Measurements from ENCODE around the gene CGREF1. TPM values are rescaled to one million over a fixed set of nuclear protein-coding genes. Genes with fewer than 3 reads are reported as not detected.

Gene CGREF1
- total and polyA plus RNA-seq, 2 donors (not counting 1 experiment from before 2014, with no cell fraction given): not detected

DNA sequence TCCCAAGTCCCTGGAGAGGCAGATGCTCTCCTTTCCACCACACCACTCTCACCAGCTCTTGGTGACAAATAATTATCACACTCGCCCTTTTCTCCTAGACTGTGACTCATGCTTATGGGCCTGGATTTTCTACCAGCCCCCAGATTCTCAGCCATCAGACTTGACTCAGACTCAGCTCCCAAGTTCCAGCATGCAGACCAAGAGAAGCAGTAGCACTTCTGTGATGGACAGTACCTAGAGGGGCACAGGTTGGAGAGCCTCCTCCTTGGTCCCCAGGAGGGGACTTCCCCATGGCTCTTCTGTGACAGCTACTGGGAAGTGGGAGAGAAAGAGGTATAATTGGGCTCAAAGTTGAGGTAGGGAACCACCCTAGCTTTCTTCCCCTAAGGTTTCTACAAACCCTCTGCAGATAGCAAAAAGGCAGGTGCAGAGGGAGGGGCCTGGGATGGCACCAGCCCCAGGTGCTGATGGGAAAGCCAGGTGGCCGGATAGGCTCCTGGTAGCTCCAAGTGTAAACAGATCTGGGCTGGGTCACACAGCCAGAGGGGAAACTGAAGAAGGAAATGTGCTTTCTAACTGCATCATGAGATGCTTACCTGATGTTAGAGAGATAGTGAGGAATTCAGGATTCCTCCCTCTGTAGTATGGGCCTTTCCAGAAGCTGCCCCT is 34.0 kb upstream of the CGREF1 start:
- no peak overlapping the region for H3K9ac ChIP-seq (ENCODE audit: low read length)
- no peak overlapping the region for H3K27ac ChIP-seq (ENCODE audit: low read length in 2 of 2)
- H3K36me3 ChIP-seq (replicated peaks in 1 of 2; ENCODE audit: control extremely low read depth in 1 of 2, control insufficient read depth in 1 of 2, extremely low read depth in 1 of 2, insufficient read depth in 2 of 2, low read length in 1 of 2): no peaks in the 10 kb centered on the region
- Mint-ChIP-seq H3K27ac (no peak overlapping the region), H3K9me3 (ENCODE audit: insufficient read depth) (no peaks in the 10 kb centered on the region), H3K27me3 (peaks cover 7% of the 10 kb centered on the region), H3K4me1 (no peaks in the 10 kb centered on the region), H3K4me3 (no peak overlapping the region)
- no peak overlapping the region for H3K4me2 ChIP-seq (replicated peaks; ENCODE audit: low read depth, low read length, poor library complexity, severe bottlenecking)
- no peaks in the 10 kb centered on the region for H3K4me1 ChIP-seq (ENCODE audit: control insufficient read depth in 2 of 2, insufficient read depth in 2 of 2, low read length in 2 of 2)
- H4K20me1 ChIP-seq (ENCODE audit: control insufficient read depth, insufficient read depth, low read length, poor library complexity, severe bottlenecking): no peaks in the 10 kb centered on the region
- H3K27me3 ChIP-seq (replicated peaks in 1 of 4; ENCODE audit: control extremely low read depth in 1 of 4, control insufficient read depth in 3 of 4, insufficient read depth in 4 of 4, low read length in 3 of 4): peaks cover 0 to 7% (median 0%) of the 10 kb centered on the region in 4 experiments
- CTCF ChIA-PET: no interaction called here
- intact Hi-C loops (cut with micrococcal nuclease): no loop called here
- WGBS (ENCODE audit: insufficient coverage): 94% methylated on average over 2 of the region's 2 CpGs
- DNase-seq (no peak), ATAC-seq (ENCODE audit: low read depth) (no peak)
- no peak overlapping the region for H2AFZ ChIP-seq (ENCODE audit: insufficient read depth, low read depth, low read length, poor library complexity, severe bottlenecking)
- no peaks in the 10 kb centered on the region for H3K9me3 ChIP-seq (ENCODE audit: control extremely low read depth in 1 of 3, control insufficient read depth in 2 of 3, insufficient read depth in 1 of 3, low read length in 2 of 3)
- POLR2A ChIA-PET: no interaction called here
- no peaks in the 10 kb centered on the region for H3K79me2 ChIP-seq (ENCODE audit: control insufficient read depth, insufficient read depth, low read length)
- TF ChIP-seq EZH2 (IDR thresholded peaks at IDR 0.05; ENCODE audit: borderline replicate concordance, insufficient read depth, low read depth, low read length, poor library complexity, severe bottlenecking): no peak
- TF ChIP-seq, protein P1, sequence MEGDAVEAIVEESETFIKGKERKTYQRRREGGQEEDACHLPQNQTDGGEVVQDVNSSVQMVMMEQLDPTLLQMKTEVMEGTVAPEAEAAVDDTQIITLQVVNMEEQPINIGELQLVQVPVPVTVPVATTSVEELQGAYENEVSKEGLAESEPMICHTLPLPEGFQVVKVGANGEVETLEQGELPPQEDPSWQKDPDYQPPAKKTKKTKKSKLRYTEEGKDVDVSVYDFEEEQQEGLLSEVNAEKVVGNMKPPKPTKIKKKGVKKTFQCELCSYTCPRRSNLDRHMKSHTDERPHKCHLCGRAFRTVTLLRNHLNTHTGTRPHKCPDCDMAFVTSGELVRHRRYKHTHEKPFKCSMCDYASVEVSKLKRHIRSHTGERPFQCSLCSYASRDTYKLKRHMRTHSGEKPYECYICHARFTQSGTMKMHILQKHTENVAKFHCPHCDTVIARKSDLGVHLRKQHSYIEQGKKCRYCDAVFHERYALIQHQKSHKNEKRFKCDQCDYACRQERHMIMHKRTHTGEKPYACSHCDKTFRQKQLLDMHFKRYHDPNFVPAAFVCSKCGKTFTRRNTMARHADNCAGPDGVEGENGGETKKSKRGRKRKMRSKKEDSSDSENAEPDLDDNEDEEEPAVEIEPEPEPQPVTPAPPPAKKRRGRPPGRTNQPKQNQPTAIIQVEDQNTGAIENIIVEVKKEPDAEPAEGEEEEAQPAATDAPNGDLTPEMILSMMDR (IDR thresholded peaks at IDR 0.05): no peak
- no peak overlapping the region for H3K4me3 ChIP-seq (ENCODE audit: control extremely low read depth in 1 of 5, extremely low read depth in 1 of 5, insufficient read depth in 1 of 5, low read depth in 2 of 5, low read length in 4 of 5)

DNA sequence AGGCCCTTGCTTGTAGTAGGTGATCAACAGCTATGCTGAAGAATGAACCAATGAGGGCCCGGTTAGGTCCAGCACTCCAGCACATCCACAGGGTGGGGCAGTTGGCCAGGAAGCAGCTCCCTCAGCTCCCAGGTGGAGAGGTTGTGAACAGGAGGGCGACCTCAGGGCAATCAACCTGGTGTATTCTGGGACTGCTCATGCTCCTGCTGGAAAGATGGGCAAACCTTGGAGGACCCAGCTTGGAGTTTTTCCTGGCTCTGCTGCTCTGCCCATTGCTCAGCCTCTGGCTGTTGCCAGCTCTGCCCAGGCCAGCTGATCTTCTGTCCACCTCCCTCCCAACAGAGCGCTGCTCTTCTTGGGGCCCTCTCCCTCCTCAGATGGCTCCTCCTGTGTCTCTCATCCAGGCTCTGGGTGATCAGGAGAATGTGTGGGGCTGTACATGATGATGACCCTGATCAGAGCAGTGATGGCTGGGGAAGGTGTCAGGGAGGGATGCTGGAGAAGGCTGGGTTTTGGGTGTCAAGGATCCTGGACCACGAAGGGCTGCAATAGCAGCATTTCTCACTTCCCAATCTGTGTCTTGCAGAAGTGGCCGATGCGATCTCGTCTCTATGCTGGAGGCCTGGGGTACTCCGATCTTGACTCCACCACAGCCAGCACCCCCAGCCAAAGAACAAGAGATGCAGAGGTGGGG is 33.3 kb upstream of the CGREF1 start:
- no peak overlapping the region for H3K27ac ChIP-seq (ENCODE audit: low read length in 2 of 2)
- Mint-ChIP-seq H3K4me1 (no peaks in the 10 kb centered on the region), H3K27me3 (peaks cover 9% of the 10 kb centered on the region), H3K9me3 (ENCODE audit: insufficient read depth) (no peaks in the 10 kb centered on the region), H3K4me3 (no peak overlapping the region), H3K27ac (no peak overlapping the region)
- H3K9me3 ChIP-seq (ENCODE audit: control extremely low read depth in 1 of 3, control insufficient read depth in 2 of 3, insufficient read depth in 1 of 3, low read length in 2 of 3): no peaks in the 10 kb centered on the region
- no peak for ATAC-seq (ENCODE audit: low read depth)
- ChIA-PET CTCF (interaction anchor here (1.2 to 2.3 kb wide), 2 partner anchors 18 to 47 kb away, joined by 4 to 10 read pairs; no protein-coding TSS in a partner anchor), POLR2A (no interaction called here)
- intact Hi-C loops (cut with micrococcal nuclease): no loop called here
- H2AFZ ChIP-seq (ENCODE audit: insufficient read depth, low read depth, low read length, poor library complexity, severe bottlenecking): no peak overlapping the region
- 86% methylated on average over 6 of the region's 8 CpGs for WGBS (ENCODE audit: insufficient coverage)
- DNase-seq: no peak
- H3K27me3 ChIP-seq (replicated peaks in 1 of 4; ENCODE audit: control extremely low read depth in 1 of 4, control insufficient read depth in 3 of 4, insufficient read depth in 4 of 4, low read length in 3 of 4): peaks cover 0 to 7% (median 0%) of the 10 kb centered on the region in 4 experiments
- no peaks in the 10 kb centered on the region for H3K79me2 ChIP-seq (ENCODE audit: control insufficient read depth, insufficient read depth, low read length)
- H3K36me3 ChIP-seq (replicated peaks in 1 of 2; ENCODE audit: control extremely low read depth in 1 of 2, control insufficient read depth in 1 of 2, extremely low read depth in 1 of 2, insufficient read depth in 2 of 2, low read length in 1 of 2): no peaks in the 10 kb centered on the region
- no peak overlapping the region for H3K4me3 ChIP-seq (ENCODE audit: control extremely low read depth in 1 of 5, extremely low read depth in 1 of 5, insufficient read depth in 1 of 5, low read depth in 2 of 5, low read length in 4 of 5)
- H3K9ac ChIP-seq (ENCODE audit: low read length): no peak overlapping the region
- TF ChIP-seq, protein P1 (IDR thresholded peaks at IDR 0.05): no peak
- TF ChIP-seq EZH2 (IDR thresholded peaks at IDR 0.05; ENCODE audit: borderline replicate concordance, insufficient read depth, low read depth, low read length, poor library complexity, severe bottlenecking): no peak
- no peak overlapping the region for H3K4me2 ChIP-seq (replicated peaks; ENCODE audit: low read depth, low read length, poor library complexity, severe bottlenecking)
- no peaks in the 10 kb centered on the region for H4K20me1 ChIP-seq (ENCODE audit: control insufficient read depth, insufficient read depth, low read length, poor library complexity, severe bottlenecking)
- H3K4me1 ChIP-seq (ENCODE audit: control insufficient read depth in 2 of 2, insufficient read depth in 2 of 2, low read length in 2 of 2): no peaks in the 10 kb centered on the region
